H1 (cell line): ENCODE data around the gene FOXS1. TPM values are rescaled to one million over a fixed set of nuclear protein-coding genes. Genes with fewer than 3 reads are reported as not detected.

Experiments
- CTCF ChIA-PET: fragments of 300-600 bp; sonication (Branson Sonifier 250); formaldehyde crosslinking; loops from one replicate; lab custom pipeline; 2021; ENCODE audit not compliant: partially characterized antibody; lab: Charles Lee
- POLR2A ChIA-PET: fragments of 300-600 bp; sonication (Branson Sonifier 250); formaldehyde crosslinking; loops from one replicate; lab custom pipeline; 2021; ENCODE audit warnings: inconsistent platforms; ENCODE audit not compliant: partially characterized antibody; lab: Charles Lee
- DNase-seq, 2 experiments: peaks; one replicate each; pipeline versions ENCODE4 v3.0.0 to v3.0.0-alpha.2; 2010 to 2022; ENCODE audit warnings: low spot score in 2 of 2, low read depth in 1 of 2, mixed read lengths in 1 of 2
- FAIRE-seq: peaks from 2 replicates; lab custom pipeline; 2011; peaks lifted over from hg19 to GRCh38; lab: Jason Lieb, UNC
- H2AFZ ChIP-seq: 2 replicates; pipeline ENCODE4 v1.8.1; 2012; ENCODE audit warnings: low read length, inconsistent platforms
- H2AK5ac ChIP-seq: 2 replicates; pipeline ENCODE4 v1.6.1; 2013; ENCODE audit warnings: low read depth, low read length
- H2BK120ac ChIP-seq: replicated peaks from 2 replicates; pipeline ENCODE3; 2013; ENCODE audit warnings: low read depth, low read length, inconsistent platforms
- H2BK12ac ChIP-seq: 2 replicates; pipeline ENCODE4 v1.6.1; 2013; ENCODE audit warnings: low read depth, low read length
- H2BK15ac ChIP-seq: 2 replicates; pipeline ENCODE4 v1.6.1; 2013; ENCODE audit warnings: low read length
- H2BK20ac ChIP-seq: 2 replicates; pipeline ENCODE4 v1.6.1; 2013; ENCODE audit warnings: low read length
- H2BK5ac ChIP-seq: 2 replicates; pipeline ENCODE4 v1.6.1; 2013; ENCODE audit warnings: low read depth, low read length
- H3K14ac ChIP-seq: 2 replicates; pipeline ENCODE4 v1.6.1; 2013; ENCODE audit warnings: inconsistent platforms; ENCODE audit not compliant: insufficient read length
- H3K18ac ChIP-seq: 2 replicates; pipeline ENCODE4 v1.6.1; 2013; ENCODE audit warnings: low read length; ENCODE audit errors: extremely low read depth
- H3K23ac ChIP-seq: 2 replicates; pipeline ENCODE4 v1.6.1; 2013; ENCODE audit warnings: inconsistent platforms; ENCODE audit not compliant: insufficient read length
- H3K23me2 ChIP-seq: 2 replicates; pipeline ENCODE4 v1.6.1; 2013; ENCODE audit warnings: low read depth, low read length
- H3K27ac ChIP-seq: 2 replicates; pipeline ENCODE4 v1.6.1; 2011; ENCODE audit warnings: low read depth, low read length, inconsistent platforms
- H3K27me3 ChIP-seq, 4 experiments: replicated peaks in 1 of 4; 1 replicate in 1 of 4; 2 replicates in 3 of 4; pipeline versions ENCODE4 v1.6.1 to v1.8.1; 2011 to 2013; ENCODE audit warnings: low read length in 3 of 4, mild to moderate bottlenecking in 3 of 4, inconsistent platforms in 2 of 4, mixed read lengths in 2 of 4, moderate library complexity in 1 of 4; ENCODE audit not compliant: control insufficient read depth in 3 of 4, insufficient read depth in 3 of 4; ENCODE audit errors: extremely low read depth in 1 of 4
- H3K36me3 ChIP-seq, 4 experiments: 2 replicates each; pipeline versions ENCODE4 v1.6.1 to v1.8.1; 2011 to 2013; ENCODE audit warnings: mild to moderate bottlenecking in 4 of 4, low read length in 3 of 4, moderate library complexity in 2 of 4, control low read depth in 1 of 4, inconsistent platforms in 1 of 4; ENCODE audit not compliant: insufficient read depth in 4 of 4, control insufficient read depth in 2 of 4
- H3K4ac ChIP-seq: replicated peaks from 2 replicates; pipeline ENCODE3; 2013; ENCODE audit warnings: low read length, low read depth, mixed read lengths, inconsistent platforms; ENCODE audit not compliant: insufficient read length
- H3K4me1 ChIP-seq, 4 experiments: replicated peaks in 1 of 4; 1 replicate in 1 of 4; 2 replicates in 3 of 4; pipeline versions ENCODE4 v1.6.1 to v1.8.1; 2011 to 2013; ENCODE audit warnings: low read length in 3 of 4, inconsistent platforms in 2 of 4, mixed read lengths in 1 of 4; ENCODE audit not compliant: insufficient read depth in 4 of 4, control insufficient read depth in 3 of 4
- H3K4me2 ChIP-seq, 2 experiments: 2 replicates each; pipeline versions ENCODE4 v1.6.1 to v1.8.1; 2011 to 2013; ENCODE audit warnings: low read depth in 2 of 2, low read length in 2 of 2, control low read depth in 1 of 2, inconsistent platforms in 1 of 2, mild to moderate bottlenecking in 1 of 2; ENCODE audit not compliant: insufficient read depth in 1 of 2
- H3K4me3 ChIP-seq, 4 experiments: fragments of 200-600, 300-600 bp in 1 of 4; sonication (generic), shearing (Covaris generic), sonication (Bioruptor Twin) in 1 of 4; 2 replicates each; pipeline versions ENCODE4 v1.5.1 to v1.8.1; 2011 to 2016; ENCODE audit warnings: low read length in 4 of 4, low read depth in 3 of 4, control low read depth in 2 of 4, inconsistent platforms in 2 of 4, mild to moderate bottlenecking in 2 of 4, mixed read lengths in 1 of 4, moderate library complexity in 1 of 4; ENCODE audit not compliant: insufficient read depth in 2 of 4; ENCODE audit errors: extremely low read depth in 1 of 4
- H3K56ac ChIP-seq: replicated peaks from 2 replicates; pipeline ENCODE3; 2013; ENCODE audit warnings: low read depth, mild to moderate bottlenecking, mixed read lengths, low read length, inconsistent platforms; ENCODE audit not compliant: insufficient read length
- H3K79me1 ChIP-seq: 2 replicates; pipeline ENCODE4 v1.6.1; 2013; ENCODE audit warnings: low read depth, low read length, control low read depth
- H3K79me2 ChIP-seq, 2 experiments: 2 replicates each; pipeline versions ENCODE4 v1.6.1 to v1.8.1; 2012 to 2013; ENCODE audit warnings: low read length in 2 of 2, mild to moderate bottlenecking in 2 of 2, inconsistent platforms in 1 of 2; ENCODE audit not compliant: insufficient read depth in 2 of 2, control insufficient read depth in 1 of 2
- H3K9ac ChIP-seq, 4 experiments: replicated peaks in 1 of 4; 1 replicate in 1 of 4; 2 replicates in 3 of 4; pipeline versions ENCODE4 v1.6.1 to v1.8.1; 2011 to 2013; ENCODE audit warnings: low read depth in 3 of 4, low read length in 3 of 4, control low read depth in 2 of 4, mild to moderate bottlenecking in 2 of 4, moderate library complexity in 2 of 4, inconsistent platforms in 1 of 4; ENCODE audit errors: extremely low read depth in 1 of 4
- H3K9me3 ChIP-seq, 2 experiments: 2 replicates each; pipeline versions ENCODE4 v1.6.1 to v1.8.1; 2012 to 2013; ENCODE audit warnings: mild to moderate bottlenecking in 2 of 2, moderate library complexity in 2 of 2, control low read depth in 1 of 2, inconsistent platforms in 1 of 2, low read depth in 1 of 2, low read length in 1 of 2, mixed read lengths in 1 of 2; ENCODE audit not compliant: insufficient read depth in 2 of 2
- H4K20me1 ChIP-seq, 2 experiments: replicated peaks in 1 of 2; 2 replicates each; pipeline versions ENCODE3 to v1.8.1; 2011 to 2013; ENCODE audit warnings: inconsistent platforms in 2 of 2, low read length in 2 of 2, mild to moderate bottlenecking in 1 of 2; ENCODE audit not compliant: insufficient read depth in 2 of 2, control insufficient read depth in 1 of 2
- H4K5ac ChIP-seq: 2 replicates; pipeline ENCODE4 v1.6.1; 2013; ENCODE audit warnings: low read length, low read depth, mixed read lengths, inconsistent platforms; ENCODE audit not compliant: insufficient read length
- H4K8ac ChIP-seq: 2 replicates; pipeline ENCODE4 v1.8.0; 2013; ENCODE audit warnings: mild to moderate bottlenecking, moderate library complexity, low read length, inconsistent platforms; ENCODE audit not compliant: insufficient read depth; ENCODE audit errors: extremely low read depth
- H4K91ac ChIP-seq: replicated peaks from 2 replicates; pipeline ENCODE3; 2013; ENCODE audit warnings: low read length, mixed read lengths, inconsistent platforms; ENCODE audit not compliant: insufficient read length
- CHD1 ChIP-seq: IDR thresholded peaks from 2 replicates; pipeline ENCODE4 v1.6.1; 2012; ENCODE audit warnings: low read depth, low read length, improper control_type of control experiment
- EGR1 ChIP-seq: IDR thresholded peaks from 2 replicates; pipeline ENCODE4 v1.6.1; 2011; ENCODE audit warnings: low read depth, low read length, borderline replicate concordance
- EZH2 ChIP-seq: fragments of 200-600 bp; sonication (generic); IDR thresholded peaks from 2 replicates; pipeline ENCODE4 v1.7.1; 2012; ENCODE audit warnings: low read depth, mild to moderate bottlenecking, moderate library complexity, low read length, inconsistent platforms; ENCODE audit not compliant: severe bottlenecking
- HDAC2 ChIP-seq, 2 experiments: fragments of 300-600 bp in 1 of 2; sonication (generic) in 1 of 2; IDR thresholded peaks; 2 replicates each; pipeline ENCODE4 v1.6.1; 2011 to 2012; ENCODE audit warnings: low read depth in 2 of 2, low read length in 2 of 2, mild to moderate bottlenecking in 2 of 2, moderate library complexity in 2 of 2, borderline replicate concordance in 1 of 2, inconsistent platforms in 1 of 2
- KDM4A ChIP-seq: IDR thresholded peaks from one replicate; pipeline ENCODE4 v1.7.1; 2012; ENCODE audit warnings: low read depth, mild to moderate bottlenecking, moderate library complexity, low read length, inconsistent platforms; ENCODE audit not compliant: severe bottlenecking
- POLR2A ChIP-seq, 2 experiments: IDR thresholded peaks; 1 replicate in 1 of 2; 2 replicates in 1 of 2; pipeline ENCODE4 v1.6.1; 2011; ENCODE audit warnings: low read depth in 2 of 2, low read length in 2 of 2, mild to moderate bottlenecking in 2 of 2; ENCODE audit errors: control extremely low read depth in 1 of 2
- POU5F1 ChIP-seq: IDR thresholded peaks from 2 replicates; pipeline ENCODE4 v1.6.1; 2011; ENCODE audit warnings: low read depth, mild to moderate bottlenecking, low read length, moderate library complexity
- RNF2 ChIP-seq: fragments of 200-900, 300-1000 bp; sonication (generic); IDR thresholded peaks from 2 replicates; pipeline ENCODE4 v1.7.1; 2016; ENCODE audit warnings: borderline replicate concordance, low read depth, mild to moderate bottlenecking, antibody characterized with exemption, low read length; ENCODE audit not compliant: poor library complexity, severe bottlenecking; ENCODE audit errors: missing control alignments
- SP1 ChIP-seq: IDR thresholded peaks from 2 replicates; pipeline ENCODE4 v1.6.1; 2011; ENCODE audit warnings: low read depth, low read length
- SRF ChIP-seq: IDR thresholded peaks from 2 replicates; pipeline ENCODE4 v1.6.1; 2011; ENCODE audit warnings: mild to moderate bottlenecking, low read depth, low read length, moderate library complexity
- WGBS, 2 experiments: shearing (Covaris generic) in 1 of 2; methylation state at CpG; one replicate each; pipeline versions ENCODE4 v1.1.6 to v1.1.7; 2013 to 2015; ENCODE audit warnings: low lambda C conversion rate in 2 of 2, mixed read lengths in 2 of 2, inconsistent platforms in 1 of 2, low coverage in 1 of 2, missing lambda C conversion rate in 1 of 2; ENCODE audit not compliant: insufficient replicate concordance in 2 of 2, insufficient coverage in 1 of 2, insufficient read length in 1 of 2; ENCODE audit errors: extremely low coverage in 1 of 2, missing lambda C conversion rate in 1 of 2; 5-methylcytosine and 5-hydroxymethylcytosine counted together
- polyA plus RNA-seq, 7 experiments: library from polyadenylated mRNA; depleted of rRNA in 3 of 7; stranded (reverse) in 5 of 7; unstranded in 2 of 7; fragments of >200 nt in 5 of 7; fragments of 200-250 nt in 2 of 7; gene quantifications; 1 replicate in 5 of 7; 2 replicates in 1 of 7; 4 replicates in 1 of 7; pipeline versions ENCODE4 v1.2.1 to v1.2.3, GENCODE V29; 2011 to 2013; ENCODE audit warnings: missing spikeins in 2 of 7, mixed read lengths in 2 of 7
- total RNA-seq: library from RNA; stranded (reverse); fragmentation: NEBNext Ultra II Directional; extraction: Animal tissue kit (Norgen Biotek cat#: 25700); gene quantifications from 2 replicates; pipeline ENCODE4 v1.2.1, GENCODE V29; 2021

The FOXS1 gene
- total and polyA plus RNA-seq, 2 of the 8 experiments (the other 6 are each of a cell fraction or from before 2014, with no cell fraction given), result 0.45 TPM; not detected in 1

- H2BK15ac ChIP-seq, result peak overlapping the region; percentile 1
- no peak for TF ChIP-seq RNF2
- TF ChIP-seq SRF, result no peak
- TF ChIP-seq EGR1, result no peak
- no peak for TF ChIP-seq KDM4A
- TF ChIP-seq EZH2, result no peak
- TF ChIP-seq CHD1, result no peak
- TF ChIP-seq HDAC2 (IDR thresholded peaks at IDR 0.05; ENCODE audit: borderline replicate concordance in 1 of 2, low read depth in 2 of 2, low read length in 2 of 2), result no peak
- TF ChIP-seq POLR2A (IDR thresholded peaks at IDR 0.05; ENCODE audit: control extremely low read depth in 1 of 2, low read depth in 2 of 2, low read length in 2 of 2), result no peak
- TF ChIP-seq SP1, result no peak
- TF ChIP-seq POU5F1, result no peak
- TF ChIP-seq, all 59 proteins: peak for 0
- DNase-seq (no peak), FAIRE-seq (no peak)
- H3K27ac ChIP-seq, result no peak overlapping the region
- H4K5ac ChIP-seq, result no peak overlapping the region
- no peak overlapping the region for H2BK120ac ChIP-seq
- H3K4me2 ChIP-seq, result peak overlapping the region in 1 of 2 experiments; percentile 21; a peak in 1 of 4 replicates
- peaks cover 0 to under 1% (median 0%) of the 10 kb centered on the region in 4 experiments; a peak in 1 of 7 replicates for H3K27me3 ChIP-seq
- CTCF ChIA-PET, result interaction anchor here (0.5 to 4.0 kb wide), 8 partner anchors 9 to 152 kb away, joined by 3 to 24 read pairs (median 5); partner anchors contain the start of gene PDRG1
- no peaks in the 10 kb centered on the region for H3K79me2 ChIP-seq
- no peak overlapping the region for H3K18ac ChIP-seq
- H3K36me3 ChIP-seq, result no peaks in the 10 kb centered on the region
- POLR2A ChIA-PET, result interaction anchor here (0.5 to 1.7 kb wide), 2 partner anchors 14 to 30 kb away, joined by 3 to 4 read pairs; no protein-coding TSS in a partner anchor
- no peaks in the 10 kb centered on the region for H4K20me1 ChIP-seq
- no peak overlapping the region for H3K14ac ChIP-seq
- H2AFZ ChIP-seq, result peak overlapping the region; percentile 68
- 71% methylated on average over 12 of the region's 12 CpGs; no CpG with 5 or more reads in 1 of the 2 experiments for WGBS, 2 experiments
- peak overlapping the region; percentile 24; the same call in 1 of the 2 replicates for H2BK20ac ChIP-seq
- H3K23ac ChIP-seq, result no peak overlapping the region
- no peak overlapping the region for H2AK5ac ChIP-seq
- H4K91ac ChIP-seq, result no peak overlapping the region
- H3K4me1 ChIP-seq, result peaks cover 4 to 38% (median 32%) of the 10 kb centered on the region in 4 experiments
- no peaks in the 10 kb centered on the region for H3K79me1 ChIP-seq
- H2BK12ac ChIP-seq, result peak overlapping the region; percentile 13; the same call in 1 of the 2 replicates
- no peak overlapping the region for H3K4ac ChIP-seq
- no peak overlapping the region for H3K56ac ChIP-seq
- H3K4me3 ChIP-seq, result no peak overlapping the region
- H2BK5ac ChIP-seq, result no peak overlapping the region
- H4K8ac ChIP-seq, result no peak overlapping the region
- H3K9ac ChIP-seq, result no peak overlapping the region
- no peaks in the 10 kb centered on the region for H3K9me3 ChIP-seq
- peaks cover 4% of the 10 kb centered on the region for H3K23me2 ChIP-seq
Measured at GRCh38 chr20:31842471-31843157, 2.8 kb downstream of the FOXS1 start.
